ENCODE measurements around the gene NLGN1.
"Not testable (repeated sequence)": the region's sequence is repeated elsewhere in the genome, so short reads cannot be mapped to it uniquely, and the experiment has no call there.

NLGN1 gene

DNA sequence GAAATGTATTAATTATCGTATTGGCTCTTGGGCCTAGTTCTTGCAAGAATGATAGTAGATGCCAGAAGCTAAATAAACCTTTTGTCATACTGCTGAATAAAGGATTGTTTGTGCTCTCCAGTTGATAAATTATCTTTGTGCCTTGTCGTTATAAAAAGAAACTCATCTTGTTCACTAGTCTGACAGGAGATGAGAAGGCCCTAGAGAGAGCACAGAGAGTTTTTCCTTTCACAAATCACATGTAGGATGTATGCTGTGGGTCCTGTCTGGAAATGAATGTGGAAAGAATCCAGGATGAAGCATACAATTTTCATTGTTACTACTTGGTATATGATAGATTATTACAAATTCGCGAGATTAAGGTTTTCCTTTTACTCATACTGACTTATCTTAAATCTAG is 113.0 kb downstream of the NLGN1 start:
- Histone ChIP-seq H3K4me3 (ENCODE audit: low read depth in 1 of 2, low read length in 2 of 2) (no peak overlapping the region), H3K9me3 (ENCODE audit: low read length) (no peaks in the 10 kb centered on the region), H3K27me3 (ENCODE audit: control insufficient read depth in 1 of 2, insufficient read depth in 2 of 2, low read length in 2 of 2) (no peaks in the 10 kb centered on the region), H3K4me1 (ENCODE audit: insufficient read depth, low read length) (no peaks in the 10 kb centered on the region), H3K36me3 (ENCODE audit: insufficient read depth, low read length) (no peaks in the 10 kb centered on the region), H3K9ac (ENCODE audit: low read length) (no peak overlapping the region), H3K27ac (ENCODE audit: low read depth, low read length) (no peak overlapping the region)

DNA sequence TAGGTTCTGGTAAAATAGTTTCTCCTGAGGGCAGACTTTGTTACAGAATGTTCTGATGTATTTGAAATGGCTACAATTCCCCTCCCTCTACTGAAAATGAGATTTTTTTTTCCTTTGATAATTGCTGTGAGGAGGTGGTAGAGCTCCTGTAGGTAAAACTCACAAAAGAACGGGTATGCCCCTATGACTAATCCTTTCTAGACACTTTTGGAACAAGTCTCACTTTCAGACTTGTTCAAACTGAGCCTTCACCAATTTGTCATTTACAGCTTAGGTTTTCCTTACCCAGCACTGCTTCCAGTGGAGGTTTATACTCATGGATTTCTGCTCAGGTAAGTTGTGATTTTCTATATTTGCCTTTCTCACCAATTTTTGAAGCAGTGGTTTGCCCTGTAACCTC is 115.6 kb downstream of the NLGN1 start:
- Histone ChIP-seq H3K27me3 (ENCODE audit: control insufficient read depth in 1 of 2, insufficient read depth in 2 of 2, low read length in 2 of 2) (no peaks in the 10 kb centered on the region), H3K9ac (ENCODE audit: low read length) (no peak overlapping the region), H3K36me3 (ENCODE audit: insufficient read depth, low read length) (no peaks in the 10 kb centered on the region), H3K4me3 (ENCODE audit: low read depth in 1 of 2, low read length in 2 of 2) (no peak overlapping the region), H3K9me3 (ENCODE audit: low read length) (no peaks in the 10 kb centered on the region), H3K4me1 (ENCODE audit: insufficient read depth, low read length) (no peaks in the 10 kb centered on the region), H3K27ac (ENCODE audit: low read depth, low read length) (no peak overlapping the region)

DNA sequence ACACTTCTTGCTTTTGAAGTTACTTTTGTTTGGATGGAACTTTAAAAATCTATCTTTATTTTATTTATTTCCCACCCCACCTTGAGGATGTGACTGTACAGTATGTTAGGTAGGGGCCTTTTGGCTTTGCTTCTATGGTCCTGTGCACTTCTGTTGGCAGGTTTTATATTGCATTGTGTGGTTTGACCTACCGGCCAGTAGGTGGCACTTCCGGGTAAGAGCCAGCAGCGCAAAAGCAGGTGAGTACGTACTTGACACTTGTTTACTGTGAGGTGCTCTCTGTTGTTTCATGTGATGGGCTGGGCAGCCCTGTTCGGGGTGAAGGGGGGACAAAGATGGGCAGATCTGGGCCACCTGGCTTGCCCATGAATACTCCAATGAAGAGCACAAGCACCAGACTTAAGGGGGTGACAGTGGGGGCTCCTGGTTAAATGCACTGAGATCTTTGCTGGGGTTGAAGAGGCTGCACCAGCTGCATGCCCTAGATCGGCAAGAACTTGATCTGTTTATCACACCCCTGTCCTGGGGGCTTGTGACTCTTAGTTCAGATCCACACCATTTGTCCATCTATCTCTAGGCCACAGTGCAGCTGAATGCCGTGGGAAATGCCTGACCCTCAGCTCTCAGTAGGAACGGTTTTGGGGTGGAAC is 131.6 kb downstream of the NLGN1 start:
- no peak overlapping the region for H3K9ac ChIP-seq (ENCODE audit: low read length)
- no peak overlapping the region for H3K4me3 ChIP-seq (ENCODE audit: low read depth in 1 of 2, low read length in 2 of 2)
- no peak overlapping the region for H3K27ac ChIP-seq (ENCODE audit: low read depth, low read length)
- H3K4me1 ChIP-seq (ENCODE audit: insufficient read depth, low read length): no peaks in the 10 kb centered on the region
- H3K36me3 ChIP-seq (ENCODE audit: insufficient read depth, low read length): no peaks in the 10 kb centered on the region
- H3K9me3 ChIP-seq (ENCODE audit: low read length): no peaks in the 10 kb centered on the region
- H3K27me3 ChIP-seq (ENCODE audit: control insufficient read depth in 1 of 2, insufficient read depth in 2 of 2, low read length in 2 of 2): no peaks in the 10 kb centered on the region

DNA sequence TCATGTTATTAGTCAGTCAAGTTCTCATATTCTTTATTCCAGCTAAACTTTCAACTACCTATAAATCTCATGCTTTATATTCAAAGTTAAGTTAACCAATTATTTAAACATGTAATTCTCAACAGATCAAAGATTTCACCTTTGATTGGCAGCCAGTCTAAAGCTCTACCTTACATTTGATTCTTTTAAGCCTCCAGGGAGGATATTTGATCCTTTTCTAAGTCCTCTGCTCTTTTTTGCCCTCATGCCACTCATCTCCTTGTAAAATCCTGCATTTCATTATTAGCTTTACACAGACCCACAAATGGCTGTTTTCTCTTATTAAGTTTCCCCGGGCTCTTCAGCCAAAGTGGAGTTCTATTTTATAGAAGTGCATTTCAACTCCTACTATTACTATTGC is 134.1 kb downstream of the NLGN1 start:
- Histone ChIP-seq H3K9ac (ENCODE audit: low read length) (no peak overlapping the region), H3K27ac (ENCODE audit: low read depth, low read length) (no peak overlapping the region), H3K27me3 (ENCODE audit: control insufficient read depth in 1 of 2, insufficient read depth in 2 of 2, low read length in 2 of 2) (no peaks in the 10 kb centered on the region), H3K36me3 (ENCODE audit: insufficient read depth, low read length) (no peaks in the 10 kb centered on the region), H3K9me3 (ENCODE audit: low read length) (no peaks in the 10 kb centered on the region), H3K4me1 (ENCODE audit: insufficient read depth, low read length) (no peaks in the 10 kb centered on the region), H3K4me3 (ENCODE audit: low read depth in 1 of 2, low read length in 2 of 2) (no peak overlapping the region)

DNA sequence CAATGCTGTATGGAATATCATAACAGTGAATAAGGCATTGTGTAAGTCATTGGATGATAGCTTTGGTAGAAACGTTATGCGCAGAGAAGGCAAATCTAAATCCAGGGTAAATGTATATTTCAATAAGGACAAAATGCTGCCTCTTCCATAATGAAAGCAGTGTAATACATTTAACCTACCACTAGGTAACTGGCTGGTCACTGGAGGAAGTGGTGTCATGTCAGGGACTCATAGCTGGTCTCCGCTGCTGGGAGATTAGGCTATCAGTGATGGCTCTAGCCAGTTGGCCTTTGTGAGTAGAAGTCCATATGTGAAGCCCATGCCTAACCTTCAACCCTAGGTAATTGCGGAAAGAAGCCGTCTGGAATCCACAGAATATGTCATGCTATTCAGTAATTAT is 140.9 kb downstream of the NLGN1 start:
- Histone ChIP-seq H3K27ac (ENCODE audit: low read depth, low read length) (no peak overlapping the region), H3K9ac (ENCODE audit: low read length) (no peak overlapping the region), H3K4me3 (ENCODE audit: low read depth in 1 of 2, low read length in 2 of 2) (no peak overlapping the region), H3K9me3 (ENCODE audit: low read length) (no peaks in the 10 kb centered on the region), H3K4me1 (ENCODE audit: insufficient read depth, low read length) (no peaks in the 10 kb centered on the region), H3K27me3 (ENCODE audit: control insufficient read depth in 1 of 2, insufficient read depth in 2 of 2, low read length in 2 of 2) (no peaks in the 10 kb centered on the region), H3K36me3 (ENCODE audit: insufficient read depth, low read length) (no peaks in the 10 kb centered on the region)

DNA sequence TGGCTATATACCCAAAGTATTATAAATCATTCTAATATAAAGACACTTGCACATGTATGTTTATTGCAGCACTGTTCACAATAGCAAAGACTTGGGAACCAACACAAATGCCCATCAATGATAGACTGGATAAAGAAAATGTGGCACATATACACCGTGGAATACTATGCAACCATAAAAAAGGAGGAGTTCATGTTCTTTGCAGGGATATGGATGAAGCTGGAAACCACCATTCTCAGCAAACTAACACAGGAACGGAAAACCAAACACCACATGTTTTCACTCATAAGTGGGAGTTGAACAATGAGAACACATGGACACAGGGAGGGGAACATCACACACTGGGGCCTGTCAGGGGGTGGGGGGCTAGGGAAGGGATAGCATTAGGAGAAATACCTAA is 148.0 kb downstream of the NLGN1 start:
- not testable (repeated sequence) for H3K27me3 ChIP-seq (ENCODE audit: control insufficient read depth in 1 of 2, insufficient read depth in 2 of 2, low read length in 2 of 2); H3K9me3 ChIP-seq (ENCODE audit: low read length); H3K27ac ChIP-seq (ENCODE audit: low read depth, low read length); H3K36me3 ChIP-seq (ENCODE audit: insufficient read depth, low read length); H3K4me3 ChIP-seq (ENCODE audit: low read depth in 1 of 2, low read length in 2 of 2); H3K9ac ChIP-seq (ENCODE audit: low read length); H3K4me1 ChIP-seq (ENCODE audit: insufficient read depth, low read length)

DNA sequence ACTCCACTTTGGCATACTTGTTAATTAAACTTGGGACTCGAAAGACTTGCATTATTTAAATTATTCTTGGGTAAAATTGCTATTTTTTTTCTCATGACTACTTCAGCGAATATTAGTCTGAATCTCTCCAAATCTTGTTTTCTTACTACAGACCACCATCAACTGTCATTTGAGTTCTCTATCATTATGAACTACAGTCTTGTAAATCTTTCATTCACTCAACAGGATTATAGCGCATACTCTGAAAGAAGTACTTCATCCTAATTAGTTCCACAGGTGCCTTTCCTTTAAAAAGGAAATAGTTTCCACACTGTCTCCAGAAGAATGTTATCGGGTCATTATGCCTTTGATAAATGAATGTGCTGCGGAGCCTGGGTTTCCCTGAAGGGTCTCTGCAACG is 149.5 kb downstream of the NLGN1 start:
- H3K9me3 ChIP-seq (ENCODE audit: low read length): no peaks in the 10 kb centered on the region
- H3K4me1 ChIP-seq (ENCODE audit: insufficient read depth, low read length): no peaks in the 10 kb centered on the region
- no peak overlapping the region for H3K4me3 ChIP-seq (ENCODE audit: low read depth in 1 of 2, low read length in 2 of 2)
- H3K9ac ChIP-seq (ENCODE audit: low read length): no peak overlapping the region
- H3K27ac ChIP-seq (ENCODE audit: low read depth, low read length): no peak overlapping the region
- no peaks in the 10 kb centered on the region for H3K27me3 ChIP-seq (ENCODE audit: control insufficient read depth in 1 of 2, insufficient read depth in 2 of 2, low read length in 2 of 2)
- no peaks in the 10 kb centered on the region for H3K36me3 ChIP-seq (ENCODE audit: insufficient read depth, low read length)

DNA sequence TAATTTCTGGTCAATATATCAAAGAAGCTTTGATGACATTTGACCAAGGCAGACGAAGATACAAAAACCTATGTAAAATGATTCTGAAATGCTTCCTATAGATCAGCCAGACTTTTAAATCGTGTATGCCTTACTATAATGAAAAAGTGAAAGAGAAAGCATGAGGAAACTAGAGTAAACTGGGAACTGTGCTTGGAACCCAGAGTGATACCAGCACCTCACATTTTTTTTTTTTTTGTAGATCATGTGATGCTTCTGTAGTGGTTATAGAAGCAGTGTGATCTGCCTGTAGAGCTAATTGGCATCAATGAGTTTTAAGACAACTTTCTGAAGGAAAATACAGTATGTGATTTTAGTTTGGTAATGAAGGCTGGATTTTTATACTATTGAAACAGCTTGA is 150.7 kb downstream of the NLGN1 start:
- no peak overlapping the region for H3K4me3 ChIP-seq (ENCODE audit: low read depth in 1 of 2, low read length in 2 of 2)
- no peaks in the 10 kb centered on the region for H3K9me3 ChIP-seq (ENCODE audit: low read length)
- H3K4me1 ChIP-seq (ENCODE audit: insufficient read depth, low read length): no peaks in the 10 kb centered on the region
- no peaks in the 10 kb centered on the region for H3K27me3 ChIP-seq (ENCODE audit: control insufficient read depth in 1 of 2, insufficient read depth in 2 of 2, low read length in 2 of 2)
- no peaks in the 10 kb centered on the region for H3K36me3 ChIP-seq (ENCODE audit: insufficient read depth, low read length)
- H3K9ac ChIP-seq (ENCODE audit: low read length): no peak overlapping the region
- no peak overlapping the region for H3K27ac ChIP-seq (ENCODE audit: low read depth, low read length)

DNA sequence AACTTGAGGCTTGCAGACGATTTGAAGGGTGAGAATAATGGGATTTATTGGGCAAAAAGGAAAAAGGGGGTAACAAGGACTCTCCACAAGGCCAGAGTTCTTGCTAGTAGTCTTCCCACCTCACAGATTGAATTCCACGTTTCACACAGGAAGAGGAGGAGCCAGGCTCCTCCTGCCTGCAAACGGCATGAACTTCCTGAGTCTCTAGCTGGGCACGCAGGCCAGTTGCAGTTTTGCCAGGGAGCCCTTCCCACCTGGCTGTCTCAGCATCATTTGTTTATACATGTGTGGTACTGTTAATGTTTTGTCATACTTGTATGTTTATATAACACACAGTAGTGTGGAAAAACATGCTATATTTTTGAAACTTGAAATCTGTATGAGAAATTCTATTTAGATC is 155.0 kb downstream of the NLGN1 start:
- no peaks in the 10 kb centered on the region for H3K36me3 ChIP-seq (ENCODE audit: insufficient read depth, low read length)
- no peaks in the 10 kb centered on the region for H3K27me3 ChIP-seq (ENCODE audit: control insufficient read depth in 1 of 2, insufficient read depth in 2 of 2, low read length in 2 of 2)
- no peaks in the 10 kb centered on the region for H3K9me3 ChIP-seq (ENCODE audit: low read length)
- H3K9ac ChIP-seq (ENCODE audit: low read length): no peak overlapping the region
- no peak overlapping the region for H3K4me3 ChIP-seq (ENCODE audit: low read depth in 1 of 2, low read length in 2 of 2)
- H3K4me1 ChIP-seq (ENCODE audit: insufficient read depth, low read length): no peaks in the 10 kb centered on the region
- H3K27ac ChIP-seq (ENCODE audit: low read depth, low read length): no peak overlapping the region

DNA sequence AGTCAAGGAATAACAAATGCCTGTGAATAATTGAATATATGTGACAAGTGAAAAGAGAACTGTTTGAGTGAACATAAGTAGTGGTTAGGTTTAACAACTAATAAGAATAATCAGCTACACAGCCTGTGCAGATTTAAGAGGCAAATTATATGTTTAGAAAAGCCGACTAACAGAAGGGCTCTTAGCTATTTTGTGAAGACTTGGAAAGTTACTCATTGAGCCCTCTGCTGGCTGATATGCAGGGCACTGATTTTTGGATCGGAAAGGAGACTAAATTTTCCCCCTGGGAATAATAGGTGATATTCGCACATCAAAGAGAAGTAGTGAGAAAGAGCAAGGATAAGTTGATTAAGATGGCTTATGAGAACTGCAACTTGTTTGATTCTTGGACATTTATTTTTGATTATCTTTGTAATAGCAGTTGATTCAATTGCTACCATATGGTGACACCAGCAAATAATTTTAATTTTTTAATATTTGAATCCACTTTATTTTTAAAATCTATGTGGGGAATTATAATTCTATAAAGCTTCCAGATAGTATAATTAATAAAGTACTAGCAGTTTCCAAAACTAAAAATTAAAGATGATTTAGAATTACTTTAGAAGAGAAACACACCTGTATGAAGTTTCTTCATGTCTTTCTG is 156.2 kb downstream of the NLGN1 start:
- no peaks in the 10 kb centered on the region for H3K4me1 ChIP-seq (ENCODE audit: insufficient read depth, low read length)
- no peaks in the 10 kb centered on the region for H3K36me3 ChIP-seq (ENCODE audit: insufficient read depth, low read length)
- H3K9ac ChIP-seq (ENCODE audit: low read length): no peak overlapping the region
- no peak overlapping the region for H3K4me3 ChIP-seq (ENCODE audit: low read depth in 1 of 2, low read length in 2 of 2)
- no peaks in the 10 kb centered on the region for H3K27me3 ChIP-seq (ENCODE audit: control insufficient read depth in 1 of 2, insufficient read depth in 2 of 2, low read length in 2 of 2)
- no peaks in the 10 kb centered on the region for H3K9me3 ChIP-seq (ENCODE audit: low read length)
- no peak overlapping the region for H3K27ac ChIP-seq (ENCODE audit: low read depth, low read length)

DNA sequence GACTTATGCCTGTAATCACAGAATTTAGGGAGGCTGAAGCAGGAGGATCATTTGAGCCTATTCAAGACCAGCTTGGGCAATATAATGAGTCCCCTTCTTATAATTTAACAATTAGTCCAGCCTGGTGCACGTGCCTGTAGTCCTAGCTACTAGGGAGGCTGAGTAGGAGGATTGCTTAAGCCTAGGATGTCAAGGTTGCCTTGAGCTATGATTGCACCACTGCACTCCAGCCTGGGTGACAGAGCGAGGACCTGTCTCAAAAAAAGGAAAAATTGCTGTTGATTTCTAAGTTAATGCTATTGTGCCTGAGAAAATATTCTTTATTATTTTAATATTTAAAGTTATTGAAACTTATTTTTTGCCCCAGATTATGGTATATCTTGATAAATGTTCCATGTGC is 159.0 kb downstream of the NLGN1 start:
- Histone ChIP-seq H3K9me3 (ENCODE audit: low read length) (no peaks in the 10 kb centered on the region), H3K4me1 (ENCODE audit: insufficient read depth, low read length) (no peaks in the 10 kb centered on the region), H3K27me3 (ENCODE audit: control insufficient read depth in 1 of 2, insufficient read depth in 2 of 2, low read length in 2 of 2) (no peaks in the 10 kb centered on the region), H3K27ac (ENCODE audit: low read depth, low read length) (no peak overlapping the region), H3K4me3 (ENCODE audit: low read depth in 1 of 2, low read length in 2 of 2) (no peak overlapping the region), H3K36me3 (ENCODE audit: insufficient read depth, low read length) (no peaks in the 10 kb centered on the region), H3K9ac (ENCODE audit: low read length) (no peak overlapping the region)

DNA sequence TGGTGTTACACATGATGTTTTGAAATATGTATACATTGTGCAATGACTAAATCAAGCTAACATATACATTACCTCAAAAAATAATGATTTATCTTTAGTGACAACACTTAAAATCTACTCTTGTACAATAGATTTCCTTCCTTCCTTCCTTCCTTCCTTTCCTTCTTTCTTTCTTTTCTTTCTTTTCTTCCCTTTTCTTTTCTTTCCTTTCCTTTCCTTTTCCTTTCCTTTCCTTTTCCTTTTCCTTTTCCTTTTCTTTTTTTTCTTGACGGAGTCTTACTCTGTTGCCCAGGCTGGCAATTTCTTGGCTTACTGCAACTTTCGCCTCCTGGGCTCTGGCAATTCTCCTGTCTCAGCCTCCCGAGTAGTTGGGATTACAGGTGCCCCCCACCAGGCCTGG is 170.5 kb downstream of the NLGN1 start:
- Histone ChIP-seq H3K27me3 (ENCODE audit: control insufficient read depth in 1 of 2, insufficient read depth in 2 of 2, low read length in 2 of 2) (no peaks in the 10 kb centered on the region), H3K9ac (ENCODE audit: low read length) (no peak overlapping the region), H3K9me3 (ENCODE audit: low read length) (no peaks in the 10 kb centered on the region), H3K4me1 (ENCODE audit: insufficient read depth, low read length) (no peaks in the 10 kb centered on the region), H3K36me3 (ENCODE audit: insufficient read depth, low read length) (no peaks in the 10 kb centered on the region), H3K4me3 (ENCODE audit: low read depth in 1 of 2, low read length in 2 of 2) (no peak overlapping the region), H3K27ac (ENCODE audit: low read depth, low read length) (no peak overlapping the region)

All from muscle layer of colon (tissue), 2 donors.